ENCODE measurements around the gene KPNA3. TPM values are rescaled to one million over a fixed set of nuclear protein-coding genes. Genes with fewer than 3 reads are reported as not detected.
"Not testable (repeated sequence)": the region's sequence is repeated elsewhere in the genome, so short reads cannot be mapped to it uniquely, and the experiment has no call there.

The KPNA3 gene
- total RNA-seq, 1 donor from 2014 or later: 70.5 TPM

DNA sequence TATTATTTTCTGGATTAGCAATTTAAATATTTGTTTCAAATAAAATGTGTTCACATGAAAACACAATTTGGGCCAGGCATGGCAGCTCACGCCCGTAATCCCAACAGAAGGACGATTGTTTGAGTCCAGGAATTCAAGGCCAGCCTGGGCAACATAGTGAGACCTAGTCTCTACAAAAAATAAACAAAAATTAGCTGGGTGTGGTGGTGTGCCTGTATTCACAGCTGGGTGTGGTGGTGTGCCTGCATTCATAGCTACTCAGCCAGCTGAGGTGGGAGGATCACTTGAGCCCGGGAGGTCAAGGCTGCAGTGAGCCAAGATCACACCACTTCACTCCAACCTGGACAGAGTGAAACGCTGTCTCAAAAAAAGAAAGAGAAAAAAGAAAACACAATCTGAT lies 46.4 kb downstream of the KPNA3 start:
- no peak for DNase-seq

DNA sequence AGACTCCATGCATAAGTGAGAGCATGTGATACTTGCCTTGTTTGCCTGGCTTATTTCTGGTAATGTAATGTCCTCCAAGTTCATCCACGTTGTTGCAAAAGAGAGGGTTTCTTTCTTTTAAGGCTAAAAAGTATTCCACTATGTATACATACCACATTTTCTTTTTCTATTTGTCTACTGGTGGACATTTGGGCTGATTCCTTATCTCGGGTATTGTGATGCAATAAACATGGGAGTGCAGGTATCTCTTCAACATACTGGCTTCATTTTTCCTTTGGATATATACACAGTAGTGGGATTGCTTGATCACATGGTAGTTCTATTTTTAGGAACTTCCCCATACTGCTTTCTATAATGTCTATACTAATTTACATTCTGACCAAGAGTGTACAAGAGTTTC lies 51.6 kb downstream of the KPNA3 start:
- no peak for DNase-seq

DNA sequence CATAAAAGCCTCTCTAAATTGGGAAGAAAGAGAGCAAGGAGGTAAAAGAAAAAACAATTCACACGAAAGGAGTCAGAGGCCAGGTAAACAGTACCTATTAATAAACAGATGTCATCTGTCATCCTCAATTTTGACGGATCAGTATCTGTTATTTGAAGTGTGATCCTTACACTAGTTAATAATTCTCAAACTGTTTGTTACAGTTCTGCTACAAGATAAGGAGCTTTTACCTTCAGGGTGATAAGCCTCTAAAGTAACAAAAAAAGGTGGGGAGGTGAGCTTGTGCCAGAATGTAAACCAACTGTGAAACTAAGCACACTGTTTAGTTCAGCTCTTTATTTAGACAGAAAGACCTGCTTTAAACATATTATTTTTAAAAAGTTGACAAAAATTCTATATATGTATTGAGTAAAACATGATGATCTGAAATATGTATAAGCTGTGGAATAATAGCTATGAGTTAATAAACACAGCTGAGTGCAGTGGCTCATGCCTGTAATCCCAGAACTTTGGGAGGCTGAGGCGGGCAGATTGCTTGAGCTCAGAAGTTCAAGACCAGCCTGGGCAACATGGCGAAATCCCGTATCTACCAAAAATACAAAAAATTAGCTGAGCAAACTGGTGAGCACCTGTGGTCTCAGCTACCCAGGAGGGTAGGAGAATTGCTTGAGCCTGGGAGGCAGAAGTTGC lies 52.8 kb downstream of the KPNA3 start:
- no peak for DNase-seq

DNA sequence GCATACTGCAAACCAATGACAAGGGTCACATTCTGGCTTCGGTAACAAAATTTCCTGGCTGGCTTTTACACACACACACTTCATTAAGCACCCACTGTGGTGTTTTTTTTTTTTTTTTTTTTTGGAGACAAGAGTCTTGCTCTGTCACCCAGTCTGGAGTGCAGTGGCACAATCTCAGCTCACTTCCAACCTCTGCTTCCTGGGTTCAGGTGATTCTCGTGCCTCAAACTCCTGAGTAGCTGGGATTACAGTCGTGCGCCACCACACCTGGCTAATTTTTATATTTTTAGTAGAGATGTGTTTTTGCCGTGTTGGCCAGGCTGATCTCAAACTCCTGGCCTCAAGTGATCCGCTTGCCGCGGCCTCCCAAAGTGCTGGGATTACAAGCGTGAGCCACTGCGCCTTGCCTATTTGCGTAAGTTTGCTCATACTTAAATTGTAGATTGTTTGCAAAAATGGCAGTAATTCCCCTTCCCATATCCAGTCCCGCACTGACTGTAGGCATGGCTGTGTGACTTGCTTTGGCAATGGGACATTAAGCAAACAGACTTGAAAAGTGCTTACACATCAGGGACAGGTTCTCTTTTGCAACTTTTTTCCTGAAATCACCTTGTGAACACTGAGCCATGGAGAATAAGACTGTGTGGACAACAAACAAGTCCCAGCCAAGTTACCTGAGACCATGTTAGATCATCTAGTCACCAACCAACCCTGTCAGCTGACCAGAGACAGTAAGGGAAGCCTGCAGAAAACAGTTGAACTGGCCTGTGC lies 59.1 kb downstream of the KPNA3 start:
- no peak for DNase-seq

DNA sequence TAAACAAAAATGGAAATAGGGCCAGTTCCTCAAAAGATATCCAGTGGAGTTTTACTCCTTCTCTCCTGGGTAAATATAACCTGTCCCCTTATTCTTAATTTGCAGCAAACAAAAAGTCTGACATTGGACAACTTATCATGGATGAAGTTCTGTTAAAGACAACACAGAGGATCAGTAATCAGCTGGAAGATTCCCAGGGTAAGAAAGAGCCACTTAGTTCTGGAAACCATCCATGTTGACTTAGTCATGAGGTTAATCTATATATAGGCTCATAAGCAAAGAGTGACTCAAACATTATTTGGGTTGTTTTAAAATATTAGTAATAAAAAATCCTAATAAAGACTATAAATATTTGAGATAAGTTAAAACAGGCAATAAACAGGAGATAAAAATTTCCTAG lies 60.7 kb downstream of the KPNA3 start:
- no peak for DNase-seq

DNA sequence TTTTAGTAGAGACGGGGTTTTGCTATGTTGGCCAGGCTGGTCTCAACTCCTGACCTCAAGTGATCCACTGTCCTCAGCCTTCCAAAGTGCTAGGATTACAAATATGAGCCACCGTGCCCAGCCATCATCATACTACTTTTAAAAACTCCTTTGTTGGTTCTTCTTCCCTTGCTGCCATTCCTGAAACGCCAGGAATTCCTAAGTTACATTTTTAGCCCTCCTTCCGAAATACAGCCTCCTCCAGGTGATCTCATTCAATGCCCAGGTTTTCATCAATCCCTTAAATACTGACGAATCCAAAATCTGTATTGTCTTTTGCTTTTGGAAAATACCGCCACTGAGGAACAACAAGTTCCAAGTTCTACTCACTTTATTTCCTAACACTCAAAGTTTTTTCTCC lies 75.9 kb downstream of the KPNA3 start:
- no peak for DNase-seq

DNA sequence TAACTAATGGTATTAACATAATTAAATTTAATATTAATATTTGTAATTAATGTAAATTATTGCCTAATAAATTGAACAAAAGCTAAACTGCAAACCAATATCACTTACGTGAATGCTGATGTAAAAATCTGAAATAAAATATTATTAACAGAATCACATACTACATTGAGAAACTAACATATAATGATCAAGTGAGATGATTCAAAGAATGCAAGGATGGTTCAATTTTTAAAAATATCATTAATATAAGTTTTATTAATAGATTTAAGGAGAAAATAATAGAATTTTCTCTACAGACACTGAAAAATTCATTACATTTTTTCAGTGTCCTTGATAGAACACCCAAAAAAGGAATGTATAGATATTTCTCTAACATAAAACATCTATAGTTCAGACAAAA lies 77.7 kb downstream of the KPNA3 start:
- no peak for DNase-seq

DNA sequence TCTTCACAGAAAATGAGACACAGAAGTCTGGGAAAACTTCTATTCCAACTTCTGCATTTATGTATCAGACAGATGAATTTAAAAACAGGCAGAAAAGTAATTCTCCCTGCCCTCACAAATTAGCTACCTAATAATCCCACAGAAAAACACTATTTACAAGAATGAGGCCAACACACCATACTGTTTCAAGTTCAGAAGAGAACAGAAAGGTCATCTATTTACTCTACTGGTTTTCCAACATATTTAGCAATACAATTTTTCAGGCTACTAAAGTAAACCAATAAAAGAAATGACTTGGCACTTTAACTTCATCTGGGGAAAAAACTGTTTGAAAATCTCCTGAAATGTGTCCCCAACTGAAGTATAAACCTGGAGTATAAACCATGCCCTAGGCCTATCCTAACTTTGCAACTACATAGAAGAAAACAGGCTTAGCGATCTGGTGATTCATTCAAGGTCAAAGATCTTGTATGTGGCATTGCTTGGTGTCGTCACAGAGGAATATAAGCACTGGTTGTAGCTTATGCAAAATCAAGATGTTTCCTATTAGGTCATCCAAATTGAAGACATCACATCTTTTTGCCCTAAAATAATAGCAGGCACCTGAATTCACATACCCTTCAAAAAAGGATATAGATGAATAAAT lies 81.1 kb downstream of the KPNA3 start:
- DNase-seq: no peak

DNA sequence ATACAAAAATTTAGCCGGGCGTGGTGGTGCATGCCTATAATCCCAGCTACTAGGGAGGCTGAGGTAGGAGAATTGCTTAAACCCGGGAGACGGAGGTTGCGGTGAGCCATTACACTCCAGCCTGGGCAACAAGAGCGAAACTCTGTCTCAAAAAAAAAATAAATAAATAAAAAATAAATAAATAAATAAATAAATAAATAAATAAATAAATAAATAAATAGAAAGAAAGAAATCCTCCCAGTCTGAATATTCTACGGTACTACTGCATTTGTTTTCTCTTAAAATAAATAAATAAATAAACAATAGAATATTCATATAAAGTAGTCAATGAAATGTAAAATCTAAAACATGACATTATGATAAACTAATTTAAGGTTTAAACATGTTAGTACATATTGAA lies 88.2 kb downstream of the KPNA3 start:
- not testable (repeated sequence) for DNase-seq

DNA sequence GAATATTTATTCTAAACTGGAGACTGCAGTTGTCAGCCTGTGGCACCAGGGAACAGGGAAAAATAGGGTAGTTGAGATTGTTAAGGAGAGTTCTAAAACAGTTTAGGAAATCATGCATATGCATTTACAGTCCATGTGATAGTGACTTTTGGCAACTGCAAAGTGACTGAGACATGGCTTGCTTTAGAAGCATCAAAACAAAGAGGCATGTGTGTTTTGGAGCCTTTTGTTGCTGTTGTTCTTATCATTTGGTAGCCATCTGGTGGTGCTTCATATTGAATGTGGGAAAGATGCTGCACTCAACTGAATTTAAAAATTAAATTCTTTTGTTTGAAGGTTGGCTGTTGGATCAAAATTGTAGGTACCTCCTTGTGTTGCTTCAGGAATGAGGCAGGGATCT lies 91.0 kb downstream of the KPNA3 start:
- no peak for DNase-seq

DNA sequence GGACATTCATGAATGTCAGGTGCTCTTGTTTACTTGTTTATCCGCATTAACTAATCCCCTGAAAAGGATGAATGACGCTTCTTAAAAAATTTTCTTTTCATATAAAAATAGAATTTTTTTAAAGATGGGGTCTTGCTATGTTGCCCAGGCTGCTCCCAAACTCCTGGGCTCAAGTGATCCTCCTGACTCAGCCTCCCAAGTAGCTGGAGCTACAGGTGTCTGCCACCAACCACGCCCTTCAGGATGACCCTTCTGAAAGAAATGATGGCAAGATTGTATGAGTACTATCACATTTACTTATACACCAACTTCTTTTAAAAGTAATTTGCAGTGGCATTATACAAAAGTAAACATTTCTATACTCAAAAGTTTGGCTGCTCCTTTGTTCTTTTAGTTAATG lies 95.0 kb downstream of the KPNA3 start:
- no peak for DNase-seq

DNA sequence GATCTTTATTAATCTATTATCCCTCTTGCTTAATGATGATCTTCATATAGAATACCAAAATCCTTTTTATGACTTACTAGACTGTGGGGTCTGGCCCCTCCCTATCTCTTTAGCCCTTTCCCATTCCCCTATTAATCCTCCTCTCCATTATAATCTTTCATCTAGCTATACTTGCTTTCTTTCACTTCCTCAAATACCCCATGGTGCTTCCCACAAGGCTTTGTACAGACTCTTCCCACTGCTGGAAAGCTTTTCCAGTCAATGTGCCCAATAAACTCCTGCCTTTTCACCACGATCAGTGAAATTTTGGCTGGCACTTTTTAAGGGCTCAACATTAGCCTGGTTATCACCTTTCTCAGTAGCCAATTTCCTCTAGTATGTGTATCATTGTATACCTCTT lies 98.0 kb downstream of the KPNA3 start:
- no peak for DNase-seq

DNA sequence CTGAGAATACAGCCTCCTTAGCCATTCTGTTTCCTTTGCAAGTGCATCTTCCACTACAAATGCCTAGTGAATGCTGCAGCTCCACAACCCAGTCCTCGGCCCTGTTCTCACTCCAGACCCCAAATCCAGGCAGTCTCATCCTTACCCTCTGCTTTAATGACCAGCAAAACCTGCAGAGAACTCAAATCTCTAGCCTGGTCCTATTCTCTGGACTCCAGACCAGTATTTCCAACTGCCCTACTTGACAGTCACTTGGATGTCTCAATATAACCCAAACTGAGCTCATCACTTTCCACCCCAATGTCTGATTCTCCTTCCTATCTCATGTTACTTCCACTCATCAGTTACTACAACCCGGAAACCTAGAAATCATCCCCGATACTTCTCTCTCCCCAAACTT lies 98.6 kb downstream of the KPNA3 start:
- no peak for DNase-seq

DNA sequence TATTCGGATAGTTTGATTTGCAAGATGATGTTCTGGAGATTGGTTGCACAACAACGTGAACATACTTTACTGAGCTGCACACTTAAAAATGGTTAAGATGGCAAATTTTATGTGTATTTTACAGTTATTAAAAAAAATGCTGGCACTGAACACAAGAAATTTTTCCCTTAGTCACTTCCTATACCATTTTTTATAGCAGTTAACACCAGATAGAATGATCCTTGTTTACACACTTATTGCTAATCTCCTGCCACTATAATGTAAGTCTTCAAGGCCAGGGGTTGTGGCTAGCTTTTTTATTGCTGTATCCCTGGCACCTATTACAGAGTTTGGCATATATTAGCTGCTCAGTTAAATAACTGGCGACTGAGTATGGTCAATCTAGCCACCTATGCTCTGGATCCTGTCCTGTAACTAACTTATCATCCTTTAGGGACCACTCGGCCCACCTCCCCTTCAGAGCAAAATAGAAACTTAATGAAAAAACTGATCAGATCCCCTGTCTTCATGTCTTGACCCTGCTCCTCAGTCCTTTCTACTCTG lies 99.2 kb downstream of the KPNA3 start:
- no peak for DNase-seq

DNA sequence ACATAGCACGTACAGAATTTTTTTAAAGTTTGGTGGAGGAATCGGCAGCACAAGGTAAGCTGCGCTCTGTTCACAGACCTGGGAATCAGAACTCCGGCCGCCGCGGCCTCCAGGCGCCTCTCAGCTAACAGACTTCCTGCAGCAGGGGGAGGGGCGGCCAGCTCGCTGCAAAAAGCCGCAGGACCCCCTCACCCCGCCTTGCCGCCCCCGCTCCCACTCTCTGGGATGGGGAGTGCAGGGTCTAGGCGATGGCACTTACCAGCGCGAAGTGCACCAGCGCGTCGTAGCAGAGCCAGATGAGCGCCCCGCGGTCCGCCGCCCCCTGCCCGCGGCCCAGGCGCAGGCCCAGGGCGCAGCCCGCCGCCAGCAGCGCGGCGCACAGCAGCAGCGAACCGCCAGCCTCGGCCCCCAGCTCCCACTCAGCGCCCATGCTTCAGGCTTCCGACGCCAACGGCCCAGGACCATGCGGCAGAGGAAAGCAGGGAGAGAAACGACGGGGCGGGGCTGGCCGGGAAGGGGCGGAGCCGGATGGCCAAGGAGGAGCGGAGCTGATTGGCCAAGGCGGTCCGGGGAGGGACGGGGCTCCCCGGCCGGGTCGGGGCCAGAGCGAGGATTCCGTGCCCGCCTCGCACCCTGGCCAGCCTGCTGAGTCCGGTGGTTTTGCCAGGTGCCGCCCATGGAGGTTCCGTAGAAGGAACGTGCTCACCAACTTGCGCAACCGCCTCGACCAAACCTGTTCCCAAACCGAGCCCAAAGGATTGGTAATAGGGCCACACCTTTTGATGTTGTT lies 101.3 kb downstream of the KPNA3 start, which contains the start of gene EBPL:
TSS of gene EBPL (minus strand) at position 492 of the 790 bp plus-strand sequence. CDS start at position 430, 62 bp downstream.
- peak; percentile 85 for DNase-seq

DNA sequence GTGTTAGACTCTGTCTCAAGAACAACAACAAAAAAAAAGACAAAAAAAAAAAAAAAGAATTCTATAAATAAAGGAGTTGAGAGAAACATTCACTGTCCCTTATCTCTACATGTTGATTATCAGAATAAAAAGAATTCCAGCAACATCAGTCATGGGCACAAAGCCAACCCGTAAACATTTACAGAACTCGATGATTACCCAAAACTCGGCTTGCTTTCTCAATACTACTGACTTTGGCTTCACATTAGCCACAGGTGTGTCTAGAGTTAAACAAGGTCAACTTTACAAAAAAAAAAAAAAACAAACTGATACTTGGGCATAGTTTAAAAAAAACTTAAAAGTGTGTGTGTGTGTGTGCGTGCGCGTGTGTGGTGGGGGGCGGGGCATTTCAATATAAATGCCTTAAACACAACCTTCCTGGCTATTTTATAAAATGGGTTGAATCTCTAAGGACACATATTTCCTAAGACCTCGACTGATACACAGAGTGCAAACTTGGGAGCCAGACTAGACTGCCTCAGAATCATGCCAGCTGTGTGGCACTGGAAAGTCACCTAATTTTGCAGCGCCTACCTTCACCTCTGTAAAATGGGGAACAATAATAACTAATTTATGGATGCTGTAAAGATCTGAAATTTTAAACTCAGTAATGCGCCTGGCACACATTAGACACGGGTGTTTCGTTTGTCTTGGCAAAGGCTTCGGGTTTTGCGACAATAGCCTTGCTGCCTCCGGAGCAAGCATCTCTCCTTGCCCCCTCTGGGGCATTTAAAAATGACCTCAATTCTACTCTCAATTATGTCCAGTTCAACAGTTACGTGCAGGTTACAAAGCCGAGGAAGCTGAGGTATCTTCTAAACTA lies 102.1 kb downstream of the KPNA3 start:
- no peak for DNase-seq

DNA sequence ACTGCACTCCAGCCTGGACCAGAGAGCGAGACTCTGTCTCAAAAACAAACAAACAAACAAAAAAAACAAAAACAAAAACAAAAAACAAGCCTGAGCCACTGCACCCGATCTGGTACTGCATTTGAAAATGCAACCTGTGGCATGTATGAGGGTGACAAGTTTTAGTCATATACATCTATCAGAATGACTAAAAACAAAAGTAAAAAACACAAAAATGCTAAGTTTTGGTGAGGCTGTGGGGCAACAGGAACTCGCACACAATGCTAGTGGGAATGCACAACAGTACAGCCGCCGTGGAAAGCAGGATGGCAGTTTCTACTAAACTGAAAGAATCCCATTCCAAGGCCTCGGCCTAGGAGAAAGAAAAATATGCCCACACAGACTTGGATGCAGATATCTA lies 109.0 kb downstream of the KPNA3 start:
- no peak for DNase-seq

DNA sequence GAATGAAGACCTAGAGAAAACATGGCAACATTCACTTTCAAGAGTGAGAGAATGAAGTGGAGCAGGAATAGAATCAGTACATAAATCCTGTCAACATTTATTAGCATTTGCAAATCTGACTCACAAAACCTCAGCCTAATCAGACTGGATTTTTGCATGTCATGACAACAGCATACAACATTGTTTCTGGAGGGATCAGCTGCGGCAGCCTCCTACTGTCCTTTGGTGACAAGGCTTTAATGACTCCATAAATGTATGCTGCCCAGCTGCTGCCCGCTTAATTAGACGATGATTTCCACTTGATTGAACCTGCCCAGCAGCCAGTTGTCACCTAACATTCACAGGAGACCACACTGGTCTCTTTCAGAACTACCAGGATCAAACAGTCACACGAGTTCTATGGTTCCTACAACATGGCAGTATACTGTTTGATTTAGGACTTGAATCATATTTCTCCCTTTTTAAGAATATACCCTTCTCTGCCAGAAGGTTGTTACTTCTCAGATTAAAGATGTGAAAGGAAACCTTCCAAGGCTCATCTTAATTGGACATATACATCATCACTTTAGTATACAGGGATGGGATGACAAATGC lies 110.5 kb downstream of the KPNA3 start:
- DNase-seq: no peak

DNA sequence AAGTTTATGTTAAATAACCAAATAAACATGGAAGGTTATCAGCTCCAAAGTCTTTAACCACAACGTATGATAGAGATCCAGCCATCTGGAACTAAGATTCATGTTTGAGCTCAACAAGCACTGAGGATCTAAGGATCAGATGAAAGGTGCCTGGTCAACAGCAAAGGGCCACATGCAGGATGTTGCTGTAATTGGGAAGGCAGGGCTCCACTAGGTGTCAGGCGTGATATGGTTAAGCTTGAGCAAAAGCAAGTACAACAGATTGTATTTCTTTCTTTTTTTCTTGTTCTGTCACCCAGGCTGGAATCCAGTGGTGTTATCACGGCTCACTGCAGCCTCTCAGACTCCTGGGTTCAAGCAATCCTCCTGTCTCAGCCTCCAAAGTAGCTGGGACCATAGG lies 113.2 kb downstream of the KPNA3 start:
- no peak for DNase-seq

DNA sequence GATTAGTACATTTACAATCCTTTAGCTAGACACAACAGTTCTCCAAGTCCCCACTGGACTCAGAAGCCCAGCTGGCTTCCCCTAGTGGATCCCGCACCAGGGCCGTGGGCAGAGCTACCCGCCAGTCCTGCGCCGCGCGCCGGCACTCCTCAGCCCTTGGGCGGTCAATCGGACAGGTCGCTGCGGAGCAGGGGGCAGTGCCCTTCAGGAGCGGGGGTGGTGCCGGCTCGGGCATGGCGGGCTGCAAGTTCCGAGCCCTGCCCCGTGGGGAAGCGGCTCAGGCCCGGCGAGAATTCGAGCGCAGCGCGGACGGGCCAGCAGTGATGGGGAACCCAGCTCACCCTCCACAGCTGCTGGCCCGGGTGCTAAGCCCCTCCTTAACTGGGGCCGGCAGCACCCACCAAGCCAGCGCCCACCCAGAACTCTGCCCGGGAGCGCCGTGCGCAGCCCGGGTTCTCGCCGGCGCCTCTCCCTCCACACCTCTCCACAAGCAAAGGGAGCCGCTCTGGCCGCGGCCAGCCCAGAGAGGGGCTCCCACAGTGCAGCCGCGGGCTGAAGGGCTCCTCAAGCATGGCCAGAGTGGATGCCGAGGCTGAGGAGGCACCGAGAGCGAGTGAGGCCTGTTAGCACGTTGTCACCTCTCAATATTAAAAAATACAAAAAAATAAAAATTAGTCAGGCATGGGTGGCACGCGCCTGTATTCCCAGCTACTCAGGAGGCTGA lies 114.1 kb downstream of the KPNA3 start:
- no peak for DNase-seq

Data from occipital lobe (tissue), 2 donors.